H9 (cell line): ENCODE data around the gene CTF1. TPM values are rescaled to one million over a fixed set of nuclear protein-coding genes. Genes with fewer than 3 reads are reported as not detected.
A peak's percentile ranks its signal among the peaks of the same experiment; 100 is the strongest.

Experiments
- DNase-seq: peaks from one replicate; pipeline ENCODE4 v3.0.0-alpha.2; 2017
- H2AFZ ChIP-seq: one replicate; pipeline ENCODE4 v1.6.1; 2013; ENCODE audit warnings: mild to moderate bottlenecking, low read length, control low read depth, moderate library complexity
- H2AK5ac ChIP-seq: 2 replicates; pipeline ENCODE4 v1.6.1; 2013; ENCODE audit warnings: low read length, control low read depth, mixed read lengths; ENCODE audit not compliant: insufficient read length
- H2BK120ac ChIP-seq: one replicate; pipeline ENCODE4 v1.6.1; 2013; ENCODE audit warnings: low read depth, mild to moderate bottlenecking, low read length, control low read depth, inconsistent platforms; ENCODE audit not compliant: poor library complexity, severe bottlenecking
- H2BK12ac ChIP-seq: 2 replicates; pipeline ENCODE4 v1.6.1; 2013; ENCODE audit warnings: low read length, control low read depth, mixed read lengths, low read depth; ENCODE audit not compliant: insufficient read length
- H2BK15ac ChIP-seq: 2 replicates; pipeline ENCODE4 v1.6.1; 2013; ENCODE audit warnings: low read depth, low read length, control low read depth
- H2BK20ac ChIP-seq: one replicate; pipeline ENCODE4 v1.6.1; 2013; ENCODE audit warnings: low read depth, mild to moderate bottlenecking, low read length, control low read depth, inconsistent platforms; ENCODE audit not compliant: poor library complexity, severe bottlenecking
- H2BK5ac ChIP-seq: 2 replicates; pipeline ENCODE4 v1.6.1; 2013; ENCODE audit warnings: low read length, control low read depth, mixed read lengths; ENCODE audit not compliant: insufficient read length
- H3K14ac ChIP-seq: 2 replicates; pipeline ENCODE4 v1.6.1; 2013; ENCODE audit warnings: low read length, control low read depth; ENCODE audit not compliant: insufficient read depth
- H3K18ac ChIP-seq: 2 replicates; pipeline ENCODE4 v1.6.1; 2013; ENCODE audit warnings: low read depth, mild to moderate bottlenecking, mixed read lengths, low read length, control low read depth; ENCODE audit not compliant: insufficient read length
- H3K23ac ChIP-seq: 2 replicates; pipeline ENCODE4 v1.6.1; 2013; ENCODE audit warnings: low read length, control low read depth, mixed read lengths, low read depth; ENCODE audit not compliant: insufficient read length
- H3K23me2 ChIP-seq: 2 replicates; pipeline ENCODE4 v1.6.1; 2013; ENCODE audit warnings: low read depth, mild to moderate bottlenecking, mixed read lengths, low read length, control low read depth; ENCODE audit not compliant: insufficient read length, poor library complexity, severe bottlenecking
- H3K27ac ChIP-seq: 2 replicates; pipeline ENCODE4 v1.5.1; 2013; ENCODE audit warnings: low read length, control low read depth, mixed read lengths, low read depth; ENCODE audit not compliant: insufficient read length
- H3K27me3 ChIP-seq: 2 replicates; pipeline ENCODE4 v1.6.1; 2013; ENCODE audit warnings: low read length, control low read depth, inconsistent platforms; ENCODE audit not compliant: insufficient read depth
- H3K4ac ChIP-seq: 2 replicates; pipeline ENCODE4 v1.6.1; 2013; ENCODE audit warnings: low read depth, mild to moderate bottlenecking, control low read depth, inconsistent platforms, low read length, moderate library complexity
- H3K4me1 ChIP-seq: 2 replicates; pipeline ENCODE4 v1.6.1; 2013; ENCODE audit warnings: low read length, control low read depth, inconsistent platforms; ENCODE audit not compliant: insufficient read depth
- H3K4me2 ChIP-seq: 2 replicates; pipeline ENCODE4 v1.6.1; 2013; ENCODE audit warnings: low read length, control low read depth, mixed read lengths; ENCODE audit not compliant: insufficient read length, insufficient read depth
- H3K56ac ChIP-seq: 2 replicates; pipeline ENCODE4 v1.6.1; 2013; ENCODE audit warnings: low read depth, mild to moderate bottlenecking, mixed read lengths, low read length, control low read depth; ENCODE audit not compliant: insufficient read length
- H3K79me1 ChIP-seq: 2 replicates; pipeline ENCODE4 v1.6.1; 2013; ENCODE audit warnings: low read depth, mild to moderate bottlenecking, moderate library complexity, low read length, control low read depth, inconsistent platforms; ENCODE audit not compliant: insufficient read depth, poor library complexity, severe bottlenecking
- H3K79me2 ChIP-seq: 2 replicates; pipeline ENCODE4 v1.6.1; 2013; ENCODE audit warnings: low read length, control low read depth, inconsistent platforms; ENCODE audit not compliant: insufficient read depth
- H3K9ac ChIP-seq: 2 replicates; pipeline ENCODE4 v1.6.1; 2013; ENCODE audit warnings: low read length, control low read depth, mixed read lengths; ENCODE audit not compliant: insufficient read length; ENCODE audit errors: extremely low read depth
- H3K9me3 ChIP-seq: one replicate; pipeline ENCODE4 v1.6.1; 2013; ENCODE audit warnings: low read depth, low read length, inconsistent platforms; ENCODE audit not compliant: control insufficient read depth
- H3T11ph ChIP-seq: one replicate; pipeline ENCODE4 v1.6.1; 2013; ENCODE audit warnings: mild to moderate bottlenecking, low read length, control low read depth, inconsistent platforms
- H4K20me1 ChIP-seq: one replicate; pipeline ENCODE4 v1.6.1; 2013; ENCODE audit not compliant: control insufficient read depth, insufficient read length, insufficient read depth
- H4K5ac ChIP-seq: 2 replicates; pipeline ENCODE4 v1.6.1; 2013; ENCODE audit warnings: low read depth, mild to moderate bottlenecking, mixed read lengths, low read length, control low read depth; ENCODE audit not compliant: insufficient read length
- H4K8ac ChIP-seq: replicated peaks from 2 replicates; pipeline ENCODE4 v1.6.1; 2013; ENCODE audit warnings: low read length, control low read depth, mixed read lengths, low read depth; ENCODE audit not compliant: insufficient read length
- H4K91ac ChIP-seq: 2 replicates; pipeline ENCODE4 v1.6.1; 2013; ENCODE audit warnings: low read depth, mild to moderate bottlenecking, moderate library complexity, mixed read lengths, low read length, control low read depth; ENCODE audit not compliant: insufficient read length
- H3K27ac Mint-ChIP-seq, 3 experiments: 2 replicates in 2 of 3; 3 replicates in 1 of 3; pipeline ENCODE4 v1.8.0; 2020 to 2021; ENCODE audit warnings: mixed read lengths in 3 of 3, mild to moderate bottlenecking in 1 of 3, moderate library complexity in 1 of 3
- H3K27me3 Mint-ChIP-seq: 2 replicates; pipeline ENCODE4 v1.8.0; 2021; ENCODE audit warnings: low read depth, mild to moderate bottlenecking, moderate library complexity, mixed read lengths
- H3K36me3 Mint-ChIP-seq, 3 experiments: 2 replicates in 2 of 3; 3 replicates in 1 of 3; pipeline ENCODE4 v1.8.0; 2020 to 2021; ENCODE audit warnings: low read depth in 3 of 3, mixed read lengths in 3 of 3; ENCODE audit not compliant: insufficient read depth in 1 of 3
- H3K4me1 Mint-ChIP-seq, 2 experiments: 2 replicates each; pipeline ENCODE4 v1.8.0; 2020; ENCODE audit warnings: mixed read lengths in 2 of 2
- H3K4me3 Mint-ChIP-seq, 2 experiments: 2 replicates in 1 of 2; 3 replicates in 1 of 2; pipeline ENCODE4 v1.8.0; 2020 to 2021; ENCODE audit warnings: mild to moderate bottlenecking in 2 of 2, mixed read lengths in 2 of 2, moderate library complexity in 1 of 2
- H3K9me3 Mint-ChIP-seq, 2 experiments: 2 replicates in 1 of 2; 3 replicates in 1 of 2; pipeline ENCODE4 v1.8.0; 2020; ENCODE audit warnings: mild to moderate bottlenecking in 2 of 2, mixed read lengths in 2 of 2, moderate library complexity in 1 of 2
- CTCF ChIP-seq: fragments of 200-600 bp; sonication (generic); conservative IDR thresholded peaks from 3 replicates; pipeline ENCODE4 v1.8.0; 2021; ENCODE audit warnings: antibody characterized with exemption, mild to moderate bottlenecking
- WGBS: extraction: QIAGEN DNeasy Blood & Tissue Kit; methylation state at CpG from one replicate; pipeline ENCODE4 v1.1.7; 2013; ENCODE audit warnings: missing lambda C conversion rate, low lambda C conversion rate, mixed read lengths; ENCODE audit not compliant: insufficient read length; ENCODE audit errors: extremely low coverage; 5-methylcytosine and 5-hydroxymethylcytosine counted together
- total RNA-seq: library from RNA; stranded (reverse); gene quantifications from 2 replicates; pipeline ENCODE4 v1.2.1, GENCODE V29; 2021

CTF1 gene
- total RNA-seq, 1 experiment from 2014 or later: 0.72 TPM

GRCh38 chr16:30947541-30947858 lies 51.1 kb downstream of the CTF1 start:
- Histone ChIP-seq H3K9me3 (no peaks in the 10 kb centered on the region), H3K27me3 (no peaks in the 10 kb centered on the region), H4K8ac (no peak overlapping the region), H3K4ac (no peak overlapping the region), H2AK5ac (no peak overlapping the region), H3K9ac (no peak overlapping the region), H2BK20ac (no peak overlapping the region), H3K79me2 (no peaks in the 10 kb centered on the region), H3K4me2 (peak overlapping the region; percentile 3), H4K5ac (no peak overlapping the region), H3K27ac (no peak overlapping the region), H3K23me2 (peaks cover 11% of the 10 kb centered on the region), H4K20me1 (no peaks in the 10 kb centered on the region), H3K4me1 (no peaks in the 10 kb centered on the region), H4K91ac (no peak overlapping the region), H2BK12ac (no peak overlapping the region), H3K56ac (no peak overlapping the region), H3K18ac (peak overlapping the region; percentile 2), H2AFZ (no peak overlapping the region), H2BK15ac (no peak overlapping the region), H3K14ac (peak overlapping the region; percentile 4), H2BK5ac (no peak overlapping the region), H3K23ac (no peak overlapping the region), H3K79me1 (no peaks in the 10 kb centered on the region), H2BK120ac (no peak overlapping the region), H3T11ph (no peak overlapping the region)
- TF ChIP-seq CTCF: no peak
- H3K27me3 Mint-ChIP-seq: no peaks in the 10 kb centered on the region
- no CpG with 5 or more reads among the region's 3 CpGs for WGBS
- H3K27ac Mint-ChIP-seq: peak overlapping the region; percentile 94 to 98 (median 97); a peak in 5 of 7 replicates
- no peaks in the 10 kb centered on the region; a peak in 1 of 5 replicates for H3K9me3 Mint-ChIP-seq
- H3K4me1 Mint-ChIP-seq: peaks cover 27% of the 10 kb centered on the region in 2 experiments
- H3K4me3 Mint-ChIP-seq: peak overlapping the region; percentile 66 to 84
- peaks cover 19 to 38% (median 29%) of the 10 kb centered on the region in 3 experiments; a peak in 6 of 7 replicates for H3K36me3 Mint-ChIP-seq
- DNase-seq: peak; percentile 55
